Natural killer cell (primary cell): ENCODE measurements around the gene DUSP7. TPM values are rescaled to one million over a fixed set of nuclear protein-coding genes. Genes with fewer than 3 reads are reported as not detected.

Experiments
- ATAC-seq, 3 donors: fragments of 150-1000 bp in 2 of 3; fragments of 200-7000 bp in 1 of 3; cut with Tn5 transposase; 1 replicate in 1 of 3; 2 replicates in 2 of 3; pipeline ENCODE4 v1.10.0; 2021; ENCODE audit warnings: mild to moderate bottlenecking in 2 of 3, moderate library complexity in 2 of 3
- DNase-seq, 2 donors: peaks; one replicate each; pipeline versions ENCODE4 v3.0.0 to v3.0.0-alpha.2; 2013 to 2021; ENCODE audit warnings: mixed read lengths in 1 of 2
- H3K27ac ChIP-seq: one replicate; pipeline ENCODE4 v1.5.1; 2013; ENCODE audit warnings: mild to moderate bottlenecking, low read length
- H3K27me3 ChIP-seq: one replicate; pipeline ENCODE4 v1.6.1; 2013; ENCODE audit warnings: low read length; ENCODE audit not compliant: control insufficient read depth, insufficient read depth
- H3K36me3 ChIP-seq: one replicate; pipeline ENCODE4 v1.6.1; 2013; ENCODE audit warnings: low read length; ENCODE audit not compliant: control insufficient read depth, insufficient read depth
- H3K4me1 ChIP-seq: one replicate; pipeline ENCODE4 v1.6.1; 2013; ENCODE audit warnings: low read length; ENCODE audit not compliant: control insufficient read depth, insufficient read depth
- H3K4me3 ChIP-seq: one replicate; pipeline ENCODE4 v1.5.1; 2013; ENCODE audit warnings: low read length
- H3K9me3 ChIP-seq: one replicate; pipeline ENCODE4 v1.6.1; 2013; ENCODE audit warnings: low read length; ENCODE audit not compliant: control insufficient read depth, insufficient read depth
- H3K27ac Mint-ChIP-seq, 2 donors: one replicate each; pipeline ENCODE4 v1.8.0; 2022; ENCODE audit warnings: mild to moderate bottlenecking in 2 of 2, mixed read lengths in 2 of 2, moderate library complexity in 1 of 2
- H3K27me3 Mint-ChIP-seq, 2 donors: one replicate each; pipeline ENCODE4 v1.8.0; 2022; ENCODE audit warnings: low read depth in 2 of 2, mixed read lengths in 2 of 2
- H3K36me3 Mint-ChIP-seq: one replicate; pipeline ENCODE4 v1.8.0; 2022; ENCODE audit warnings: mixed read lengths
- H3K4me1 Mint-ChIP-seq, 2 donors: one replicate each; pipeline ENCODE4 v1.8.0; 2022; ENCODE audit warnings: mixed read lengths in 2 of 2
- H3K4me3 Mint-ChIP-seq: one replicate; pipeline ENCODE4 v1.8.0; 2022; ENCODE audit warnings: mild to moderate bottlenecking, moderate library complexity, mixed read lengths
- H3K9me3 Mint-ChIP-seq, 2 donors: one replicate each; pipeline ENCODE4 v1.8.0; 2022; ENCODE audit warnings: mixed read lengths in 2 of 2
- WGBS: methylation state at CpG from one replicate; pipeline ENCODE4 v1.1.7; 2013; ENCODE audit warnings: missing lambda C conversion rate; ENCODE audit not compliant: insufficient coverage; 5-methylcytosine and 5-hydroxymethylcytosine counted together
- intact Hi-C: fragments of 100-400 bp; cut with micrococcal nuclease; formaldehyde crosslinking; loops from one replicate; pipeline ENCODE4 v1.14.2; 2022
- total RNA-seq, 4 donors: library from RNA; stranded (reverse); fragments of 120-200 nt in 1 of 4; gene quantifications; one replicate each; pipeline versions ENCODE4 v1.2.3 to v1.2.4, GENCODE V29; 2013 to 2022
- TF ChIP-seq, protein P1 (sequence below): fragments of 200-600 bp; IDR thresholded peaks from one replicate; pipeline ENCODE4 v1.8.0; 2022; ENCODE audit warnings: antibody characterized with exemption

Gene DUSP7
- total RNA-seq, 3 donors from 2014 or later (not counting 1 experiment from before 2014, with no cell fraction given) = 8.7 to 17.4 (median 11.6) TPM

DNA sequence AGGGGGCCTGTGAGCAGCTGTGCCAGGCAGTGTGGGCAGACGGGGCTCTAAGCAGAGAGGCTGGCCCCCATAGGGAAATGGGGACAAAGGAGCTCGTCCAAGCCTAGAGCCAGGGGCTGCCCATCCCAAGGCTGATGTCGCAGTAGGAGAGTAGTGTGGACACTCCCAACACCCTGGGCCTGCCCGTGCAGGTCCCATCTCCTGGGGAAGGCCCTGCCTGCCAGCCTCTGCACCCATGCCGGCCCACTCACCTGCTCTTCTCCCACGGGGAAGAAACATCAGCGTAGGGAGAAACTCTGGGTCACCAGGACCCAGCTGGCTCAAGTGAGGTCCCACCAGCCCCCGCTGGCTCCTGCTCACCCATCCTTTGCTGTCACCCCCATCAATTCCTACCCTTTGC lies 10.7 kb upstream of the DUSP7 start:
- H3K9me3 Mint-ChIP-seq = no peaks in the 10 kb centered on the region
- Histone ChIP-seq H3K4me3 (no peak overlapping the region), H3K36me3 (no peaks in the 10 kb centered on the region), H3K4me1 (peaks cover 31% of the 10 kb centered on the region), H3K27me3 (no peaks in the 10 kb centered on the region), H3K9me3 (no peaks in the 10 kb centered on the region), H3K27ac (no peak overlapping the region)
- no peak overlapping the region for H3K27ac Mint-ChIP-seq
- no peaks in the 10 kb centered on the region for H3K27me3 Mint-ChIP-seq
- 95% methylated on average over 8 of the region's 8 CpGs for WGBS
- DNase-seq = no peak
- peaks cover 11 to 13% of the 10 kb centered on the region in 2 donors for H3K4me1 Mint-ChIP-seq
- H3K4me3 Mint-ChIP-seq = no peak overlapping the region
- H3K36me3 Mint-ChIP-seq = no peaks in the 10 kb centered on the region
- intact Hi-C loops = no loop called here
- TF ChIP-seq, protein P1, sequence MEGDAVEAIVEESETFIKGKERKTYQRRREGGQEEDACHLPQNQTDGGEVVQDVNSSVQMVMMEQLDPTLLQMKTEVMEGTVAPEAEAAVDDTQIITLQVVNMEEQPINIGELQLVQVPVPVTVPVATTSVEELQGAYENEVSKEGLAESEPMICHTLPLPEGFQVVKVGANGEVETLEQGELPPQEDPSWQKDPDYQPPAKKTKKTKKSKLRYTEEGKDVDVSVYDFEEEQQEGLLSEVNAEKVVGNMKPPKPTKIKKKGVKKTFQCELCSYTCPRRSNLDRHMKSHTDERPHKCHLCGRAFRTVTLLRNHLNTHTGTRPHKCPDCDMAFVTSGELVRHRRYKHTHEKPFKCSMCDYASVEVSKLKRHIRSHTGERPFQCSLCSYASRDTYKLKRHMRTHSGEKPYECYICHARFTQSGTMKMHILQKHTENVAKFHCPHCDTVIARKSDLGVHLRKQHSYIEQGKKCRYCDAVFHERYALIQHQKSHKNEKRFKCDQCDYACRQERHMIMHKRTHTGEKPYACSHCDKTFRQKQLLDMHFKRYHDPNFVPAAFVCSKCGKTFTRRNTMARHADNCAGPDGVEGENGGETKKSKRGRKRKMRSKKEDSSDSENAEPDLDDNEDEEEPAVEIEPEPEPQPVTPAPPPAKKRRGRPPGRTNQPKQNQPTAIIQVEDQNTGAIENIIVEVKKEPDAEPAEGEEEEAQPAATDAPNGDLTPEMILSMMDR = no peak
- no peak for ATAC-seq

DNA sequence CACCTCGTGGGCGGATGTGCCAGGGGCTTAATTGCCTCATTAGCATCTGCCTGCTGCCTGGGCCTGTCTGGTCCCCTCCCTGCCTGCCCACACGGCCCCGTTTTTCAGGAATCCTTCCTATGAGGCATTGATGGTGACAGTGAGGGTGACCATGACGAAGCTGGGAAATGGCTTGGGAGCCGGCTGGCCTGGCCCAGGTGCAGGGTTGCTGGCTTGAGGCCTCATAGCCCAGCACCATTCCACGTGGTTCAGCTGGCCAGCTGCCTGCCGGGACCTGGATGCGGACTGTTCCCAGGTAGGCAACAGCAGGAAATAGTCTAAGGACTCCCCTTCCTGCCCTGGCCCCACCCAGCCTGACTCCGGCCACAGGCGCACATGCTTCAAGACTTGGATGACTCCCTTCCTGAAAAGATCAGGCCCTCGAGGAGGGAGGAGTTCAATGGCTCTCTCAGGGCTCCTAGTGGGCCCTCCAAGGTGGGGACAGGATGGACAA lies 8.9 kb upstream of the DUSP7 start:
- no peak for DNase-seq
- Histone ChIP-seq H3K27ac (no peak overlapping the region), H3K27me3 (no peaks in the 10 kb centered on the region), H3K4me1 (peaks cover 22% of the 10 kb centered on the region), H3K9me3 (no peaks in the 10 kb centered on the region), H3K4me3 (no peak overlapping the region), H3K36me3 (no peaks in the 10 kb centered on the region)
- intact Hi-C loops = no loop called here
- Mint-ChIP-seq H3K36me3 (no peaks in the 10 kb centered on the region), H3K9me3 (no peaks in the 10 kb centered on the region), H3K27me3 (no peaks in the 10 kb centered on the region), H3K27ac (no peak overlapping the region), H3K4me1 (no peaks in the 10 kb centered on the region), H3K4me3 (no peak overlapping the region)
- no peak for ATAC-seq
- TF ChIP-seq, protein P1 = no peak
- 72% methylated on average over 12 of the region's 12 CpGs for WGBS

DNA sequence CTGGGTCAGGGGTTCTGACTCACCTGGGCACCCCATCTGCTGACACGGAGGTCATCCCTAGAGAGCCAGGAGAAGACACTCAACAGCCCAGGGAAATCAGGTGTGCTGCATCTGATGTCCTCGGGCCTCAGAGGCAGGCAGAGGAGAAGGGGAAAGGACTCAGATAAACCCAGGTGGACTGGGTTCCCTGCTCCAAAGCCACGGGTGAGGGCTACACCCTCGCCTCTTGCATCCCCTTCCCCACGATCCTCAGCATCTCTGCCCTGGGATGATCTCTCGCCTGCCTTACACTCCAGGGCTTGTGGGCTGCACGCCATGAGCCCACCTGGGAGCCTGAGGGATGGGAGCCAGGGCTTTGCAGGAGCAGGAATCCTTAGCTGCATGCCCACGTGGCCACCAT lies 8.2 kb upstream of the DUSP7 start:
- no peaks in the 10 kb centered on the region for H3K36me3 Mint-ChIP-seq
- 92% methylated on average over 8 of the region's 8 CpGs for WGBS
- no peak overlapping the region for H3K4me3 Mint-ChIP-seq
- H3K9me3 Mint-ChIP-seq = no peaks in the 10 kb centered on the region
- H3K27ac ChIP-seq = no peak overlapping the region
- H3K36me3 ChIP-seq = no peaks in the 10 kb centered on the region
- TF ChIP-seq, protein P1 = no peak
- DNase-seq (no peak), ATAC-seq (no peak)
- no peaks in the 10 kb centered on the region for H3K9me3 ChIP-seq
- intact Hi-C loops = no loop called here
- no peaks in the 10 kb centered on the region for H3K27me3 ChIP-seq
- H3K27ac Mint-ChIP-seq = no peak overlapping the region
- H3K4me3 ChIP-seq = no peak overlapping the region
- H3K4me1 ChIP-seq = peaks cover 18% of the 10 kb centered on the region
- H3K27me3 Mint-ChIP-seq = peaks cover 0 to 2% of the 10 kb centered on the region in 2 donors
- no peaks in the 10 kb centered on the region for H3K4me1 Mint-ChIP-seq

DNA sequence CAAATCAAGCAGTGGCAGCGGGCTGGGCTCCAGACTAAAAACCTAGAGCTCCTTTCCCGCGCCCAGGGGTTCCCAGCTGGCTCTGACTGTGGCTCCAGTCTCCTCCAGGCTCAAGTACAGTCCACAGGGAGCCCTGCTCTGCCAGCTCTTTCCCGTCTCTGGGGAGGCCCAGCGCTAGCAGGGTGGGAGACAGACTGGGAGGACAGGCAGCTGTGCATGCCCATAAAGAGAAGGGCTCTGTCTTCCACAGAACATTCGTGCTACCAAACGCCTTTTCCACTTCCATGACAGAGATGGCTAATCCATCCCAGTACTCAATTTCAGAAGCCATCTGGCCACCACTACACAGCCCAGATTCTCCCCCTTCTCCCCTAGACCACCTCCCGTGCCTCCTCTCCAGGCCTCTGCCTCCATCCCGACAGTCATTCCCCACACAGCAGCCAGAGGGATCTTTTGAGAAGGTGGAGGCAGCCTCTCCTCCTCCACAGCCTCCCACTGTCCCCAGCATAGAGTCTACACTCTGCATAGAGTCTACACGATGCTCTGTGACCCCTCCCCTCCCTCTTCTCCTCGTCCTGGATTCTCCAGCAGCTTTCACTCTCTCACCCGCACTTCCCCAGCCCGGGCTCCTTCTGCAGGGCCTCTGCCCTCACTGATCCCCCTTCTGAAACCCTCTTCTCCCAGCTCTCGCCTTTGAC lies 6.8 kb upstream of the DUSP7 start:
- H3K4me1 Mint-ChIP-seq = no peaks in the 10 kb centered on the region
- no peak for ATAC-seq
- H3K4me3 Mint-ChIP-seq = no peak overlapping the region
- 85% methylated on average over 14 of the region's 14 CpGs for WGBS
- Histone ChIP-seq H3K9me3 (no peaks in the 10 kb centered on the region), H3K27ac (no peak overlapping the region), H3K36me3 (no peaks in the 10 kb centered on the region), H3K4me3 (no peak overlapping the region), H3K4me1 (peaks cover 19% of the 10 kb centered on the region), H3K27me3 (no peaks in the 10 kb centered on the region)
- intact Hi-C loops = no loop called here
- H3K36me3 Mint-ChIP-seq = no peaks in the 10 kb centered on the region
- DNase-seq = no peak
- H3K9me3 Mint-ChIP-seq = no peaks in the 10 kb centered on the region
- H3K27me3 Mint-ChIP-seq = peaks cover 0 to 2% of the 10 kb centered on the region in 2 donors
- TF ChIP-seq, protein P1 = no peak
- H3K27ac Mint-ChIP-seq = no peak overlapping the region
